Muscle layer of duodenum (tissue), 2 donors: ENCODE data around the gene CD59.
"Not testable (repeated sequence)": the region's sequence is repeated elsewhere in the genome, so short reads cannot be mapped to it uniquely, and the experiment has no call there.

Experiments used
- H3K27ac ChIP-seq: one replicate; pipeline ENCODE4 v1.7.0; 2013; ENCODE audit warnings: mild to moderate bottlenecking, low read length
- H3K27me3 ChIP-seq: one replicate; pipeline ENCODE4 v1.7.0; 2013; ENCODE audit warnings: low read depth, mild to moderate bottlenecking, control low read depth, low read length
- H3K36me3 ChIP-seq, 2 donors: one replicate each; pipeline ENCODE4 v1.7.0; 2013; ENCODE audit warnings: low read length in 2 of 2, control low read depth in 1 of 2, mild to moderate bottlenecking in 1 of 2; ENCODE audit not compliant: insufficient read depth in 2 of 2, control insufficient read depth in 1 of 2
- H3K4me1 ChIP-seq, 2 donors: one replicate each; pipeline ENCODE4 v1.7.0; 2013; ENCODE audit warnings: low read length in 2 of 2, mild to moderate bottlenecking in 2 of 2, control low read depth in 1 of 2, moderate library complexity in 1 of 2; ENCODE audit not compliant: insufficient read depth in 2 of 2, control insufficient read depth in 1 of 2
- H3K4me3 ChIP-seq, 2 donors: one replicate each; pipeline ENCODE4 v1.7.0; 2013; ENCODE audit warnings: low read length in 2 of 2, low read depth in 1 of 2, mild to moderate bottlenecking in 1 of 2
- H3K9me3 ChIP-seq, 2 donors: one replicate each; pipeline ENCODE4 v1.7.0; 2013; ENCODE audit warnings: low read length in 2 of 2, control low read depth in 1 of 2, mild to moderate bottlenecking in 1 of 2; ENCODE audit not compliant: control insufficient read depth in 1 of 2
- donor health status: healthy.

The CD59 gene

GRCh38 chr11:33712436-33712835 lies 23.8 kb downstream of the CD59 start:
- Histone ChIP-seq H3K36me3 (peaks cover 49 to 65% of the 10 kb centered on the region in 2 donors), H3K9me3 (no peaks in the 10 kb centered on the region), H3K4me3 (no peak overlapping the region), H3K27ac (no peak overlapping the region), H3K27me3 (no peaks in the 10 kb centered on the region), H3K4me1 (peaks cover 3 to 11% of the 10 kb centered on the region in 2 donors)

DNA sequence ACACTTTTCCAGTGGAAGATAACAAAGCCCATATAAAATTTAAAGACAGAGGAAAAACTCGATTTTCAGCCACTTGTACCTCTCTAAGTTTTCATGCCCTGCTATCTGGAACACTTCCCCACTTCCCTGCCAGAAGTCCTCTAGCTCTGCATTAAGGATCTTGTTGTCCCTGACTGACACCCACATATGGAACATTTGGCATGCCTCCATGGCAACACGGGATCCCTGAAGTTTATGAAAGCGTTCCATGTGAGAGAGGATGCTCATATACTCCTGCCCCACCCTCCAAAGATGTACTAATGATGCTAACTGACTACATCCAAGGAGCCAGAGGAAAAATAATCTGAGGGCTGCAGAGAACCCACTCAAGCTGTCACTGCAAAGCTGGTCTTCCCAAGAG lies 26.8 kb downstream of the CD59 start:
- H3K9me3 ChIP-seq, result no peaks in the 10 kb centered on the region
- no peak overlapping the region for H3K4me3 ChIP-seq
- H3K27ac ChIP-seq, result no peak overlapping the region
- H3K4me1 ChIP-seq, result peaks cover 0 to 7% of the 10 kb centered on the region in 2 donors
- H3K27me3 ChIP-seq, result no peaks in the 10 kb centered on the region
- peaks cover 37 to 60% of the 10 kb centered on the region in 2 donors for H3K36me3 ChIP-seq

GRCh38 chr11:33708985-33709384 lies 27.2 kb downstream of the CD59 start:
- H3K27ac ChIP-seq, result no peak overlapping the region
- H3K27me3 ChIP-seq, result no peaks in the 10 kb centered on the region
- peaks cover 0 to 7% of the 10 kb centered on the region in 2 donors for H3K4me1 ChIP-seq
- no peaks in the 10 kb centered on the region for H3K9me3 ChIP-seq
- peaks cover 35 to 57% of the 10 kb centered on the region in 2 donors for H3K36me3 ChIP-seq
- H3K4me3 ChIP-seq, result no peak overlapping the region

DNA sequence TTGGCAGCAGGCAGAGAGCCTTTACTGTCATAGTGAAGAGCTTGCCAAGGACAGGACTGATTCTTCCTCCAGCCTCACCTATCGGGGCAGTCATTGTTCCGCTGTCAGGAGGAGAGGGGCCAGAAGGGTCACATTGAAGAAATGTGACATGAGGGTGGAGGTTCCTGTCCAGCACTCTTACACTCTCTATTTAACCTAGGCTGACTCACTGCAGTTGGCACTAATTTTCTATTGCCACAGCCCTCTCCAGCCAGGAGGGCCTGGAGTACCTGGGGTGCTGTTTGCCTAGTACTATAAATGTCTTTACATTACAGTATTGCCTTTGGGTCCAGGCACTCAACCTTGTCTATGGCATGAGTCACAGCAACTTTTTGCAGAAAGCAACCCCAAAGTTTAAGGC lies 28.4 kb downstream of the CD59 start:
- not testable (repeated sequence) for H3K27ac ChIP-seq, H3K4me1 ChIP-seq
- H3K36me3 ChIP-seq, result peaks cover 26 to 50% of the 10 kb centered on the region in 2 donors

GRCh38 chr11:33706966-33707365 lies 29.3 kb downstream of the CD59 start:
- H3K4me3 ChIP-seq, result no peak overlapping the region
- no peaks in the 10 kb centered on the region for H3K9me3 ChIP-seq
- no peak overlapping the region for H3K27ac ChIP-seq
- H3K27me3 ChIP-seq, result no peaks in the 10 kb centered on the region
- peaks cover 0 to 11% of the 10 kb centered on the region in 2 donors for H3K4me1 ChIP-seq
- peaks cover 26 to 43% of the 10 kb centered on the region in 2 donors for H3K36me3 ChIP-seq

More for the DNA sequence above, 28.4 kb downstream of the CD59 start:
- not testable (repeated sequence) for H3K9me3 ChIP-seq, H3K27me3 ChIP-seq, H3K4me3 ChIP-seq

GRCh38 chr11:33706546-33706945 lies 29.7 kb downstream of the CD59 start:
- H3K36me3 ChIP-seq, result peaks cover 26 to 43% of the 10 kb centered on the region in 2 donors
- no peaks in the 10 kb centered on the region for H3K9me3 ChIP-seq
- no peaks in the 10 kb centered on the region for H3K27me3 ChIP-seq
- no peak overlapping the region for H3K27ac ChIP-seq
- no peak overlapping the region for H3K4me3 ChIP-seq
- peaks cover 0 to 11% of the 10 kb centered on the region in 2 donors for H3K4me1 ChIP-seq

DNA sequence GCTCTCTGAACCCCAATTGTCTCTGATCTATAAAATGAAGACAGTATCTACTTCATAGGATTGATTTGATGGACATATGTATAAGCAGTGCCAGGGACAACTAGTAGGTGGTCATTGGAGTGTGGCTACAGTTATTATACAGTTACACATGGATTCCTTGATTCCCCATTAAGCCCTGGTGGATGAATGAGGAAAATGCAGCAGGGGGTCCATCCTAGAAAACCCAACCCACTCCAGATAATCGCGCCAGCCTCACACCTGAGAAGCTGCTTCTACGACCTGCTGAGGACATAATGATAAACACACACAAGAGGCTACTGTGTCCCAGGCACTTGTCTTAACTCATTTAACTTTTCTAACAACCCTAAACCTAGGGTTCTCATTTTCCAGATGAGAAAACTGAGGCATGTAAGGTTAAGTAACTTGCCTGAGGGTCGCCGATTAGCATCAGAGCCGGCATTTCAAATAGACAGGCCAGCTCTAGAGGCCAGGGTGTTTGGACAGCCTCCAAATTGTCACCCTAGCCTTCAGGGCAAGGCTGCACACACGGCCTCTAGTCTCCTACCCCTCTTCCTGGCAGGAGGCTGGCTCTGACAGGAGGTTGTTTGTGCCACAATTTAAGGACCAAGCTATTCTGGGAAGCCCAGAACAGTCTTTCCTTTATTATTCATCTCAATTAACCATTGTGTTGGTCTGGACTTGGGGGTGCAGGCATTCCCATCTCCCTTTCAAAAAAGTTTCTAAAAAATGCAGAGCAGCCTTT lies 31.8 kb downstream of the CD59 start:
- H3K27me3 ChIP-seq, result no peaks in the 10 kb centered on the region
- peak overlapping the region; percentile 32 for H3K27ac ChIP-seq
- H3K4me3 ChIP-seq, result no peak overlapping the region
- peaks cover 15 to 25% of the 10 kb centered on the region in 2 donors for H3K36me3 ChIP-seq
- H3K4me1 ChIP-seq, result peaks cover 0 to 11% of the 10 kb centered on the region in 2 donors
- no peaks in the 10 kb centered on the region for H3K9me3 ChIP-seq

- Histone ChIP-seq H3K4me1 (peaks cover 0 to 4% of the 10 kb centered on the region in 2 donors), H3K27me3 (no peaks in the 10 kb centered on the region), H3K4me3 (no peak overlapping the region), H3K9me3 (no peaks in the 10 kb centered on the region), H3K36me3 (peaks cover 9 to 19% of the 10 kb centered on the region in 2 donors), H3K27ac (peak overlapping the region; percentile 32)
Measured at GRCh38 chr11:33703788-33704187, 32.4 kb downstream of the CD59 start.

DNA sequence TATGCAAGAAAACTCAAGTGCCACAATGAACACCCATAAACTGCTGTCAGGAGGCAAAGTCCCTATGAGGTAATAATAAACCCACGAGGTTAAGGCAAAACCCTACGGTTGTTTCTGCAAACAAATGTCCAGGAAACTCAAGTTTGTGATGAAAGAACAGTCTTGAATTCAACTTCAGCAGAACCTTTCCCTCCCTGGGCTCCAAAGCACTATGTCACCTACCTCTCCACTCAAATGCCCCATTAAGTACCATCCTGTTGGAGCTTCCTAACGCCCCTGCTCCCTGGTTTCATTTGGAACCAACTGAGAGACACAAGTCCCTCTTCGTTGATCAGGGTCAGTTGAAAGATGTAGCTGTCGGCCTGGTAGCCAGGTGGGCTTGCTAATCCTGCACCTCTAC lies 33.0 kb downstream of the CD59 start:
- Histone ChIP-seq H3K27ac (peak overlapping the region; percentile 57), H3K4me3 (no peak overlapping the region), H3K4me1 (peaks cover 0 to 4% of the 10 kb centered on the region in 2 donors)

GRCh38 chr11:33701302-33702230 lies 34.7 kb downstream of the CD59 start:
- H3K36me3 ChIP-seq, result peaks cover 0 to 9% of the 10 kb centered on the region in 2 donors
- H3K4me1 ChIP-seq, result peaks cover 0 to 4% of the 10 kb centered on the region in 2 donors
- H3K4me3 ChIP-seq, result peak overlapping the region; percentile 64 to 66
- H3K9me3 ChIP-seq, result no peaks in the 10 kb centered on the region
- H3K27me3 ChIP-seq, result no peaks in the 10 kb centered on the region
- peak overlapping the region; percentile 58 for H3K27ac ChIP-seq

More for the DNA sequence above, 33.0 kb downstream of the CD59 start:
- Histone ChIP-seq H3K9me3 (no peaks in the 10 kb centered on the region), H3K36me3 (peaks cover 4 to 19% of the 10 kb centered on the region in 2 donors), H3K27me3 (no peaks in the 10 kb centered on the region)
